ENCODE results near the gene KIF23.

GRCh38 chr15:69489073-69489571, 75.0 kb downstream of the KIF23 start:
- TF ChIP-seq POLR2AphosphoS5 (IDR thresholded peaks at IDR 0.05; ENCODE audit: low read depth, low read length) (no peak), USF2 (IDR thresholded peaks at IDR 0.05; ENCODE audit: borderline replicate concordance, low read depth, low read length) (no peak), CTCF (IDR thresholded peaks at IDR 0.05) (no peak), MXI1 (IDR thresholded peaks at IDR 0.05; ENCODE audit: low read depth, low read length) (no peak)
